ENCODE results near the gene TSPAN7.

DNA sequence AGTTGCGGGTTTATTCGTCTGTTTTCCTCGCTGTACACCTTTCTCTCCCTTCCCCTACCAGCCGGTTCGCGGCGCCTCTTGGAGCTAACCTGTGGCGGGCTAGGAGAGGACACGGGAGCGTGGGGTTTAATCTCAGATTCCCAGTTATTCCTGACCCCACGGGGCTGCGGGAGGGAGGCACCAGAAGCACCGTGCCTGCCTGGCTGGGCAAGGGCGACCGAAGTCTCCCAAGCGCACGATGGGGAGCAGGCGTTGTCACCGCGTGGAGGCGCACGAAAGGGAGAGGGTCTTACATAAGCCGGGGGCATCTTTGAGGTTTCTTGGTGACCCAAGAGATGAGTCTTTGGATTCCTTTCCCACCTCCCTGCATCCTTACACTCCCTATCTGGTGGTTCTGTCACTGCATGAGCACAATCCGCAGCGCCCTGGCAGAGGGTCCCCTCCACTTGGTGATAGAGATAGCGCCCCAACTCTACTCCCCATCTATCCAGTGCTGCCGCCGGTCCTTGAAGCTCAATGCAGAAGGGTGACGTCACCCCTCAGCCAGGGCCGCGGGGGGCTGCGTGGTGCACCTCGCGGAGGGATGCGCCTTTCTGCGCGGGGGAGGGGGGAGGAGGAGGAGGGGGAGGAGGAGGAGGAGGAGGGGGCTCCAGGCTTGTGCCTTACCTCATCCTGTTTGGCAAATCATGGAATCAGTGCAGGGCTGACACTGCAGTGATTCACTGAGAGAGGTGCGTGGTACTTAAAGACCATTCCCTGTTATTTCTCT is 793 bp downstream of the TSPAN7 start:
- TF ChIP-seq, protein P1, sequence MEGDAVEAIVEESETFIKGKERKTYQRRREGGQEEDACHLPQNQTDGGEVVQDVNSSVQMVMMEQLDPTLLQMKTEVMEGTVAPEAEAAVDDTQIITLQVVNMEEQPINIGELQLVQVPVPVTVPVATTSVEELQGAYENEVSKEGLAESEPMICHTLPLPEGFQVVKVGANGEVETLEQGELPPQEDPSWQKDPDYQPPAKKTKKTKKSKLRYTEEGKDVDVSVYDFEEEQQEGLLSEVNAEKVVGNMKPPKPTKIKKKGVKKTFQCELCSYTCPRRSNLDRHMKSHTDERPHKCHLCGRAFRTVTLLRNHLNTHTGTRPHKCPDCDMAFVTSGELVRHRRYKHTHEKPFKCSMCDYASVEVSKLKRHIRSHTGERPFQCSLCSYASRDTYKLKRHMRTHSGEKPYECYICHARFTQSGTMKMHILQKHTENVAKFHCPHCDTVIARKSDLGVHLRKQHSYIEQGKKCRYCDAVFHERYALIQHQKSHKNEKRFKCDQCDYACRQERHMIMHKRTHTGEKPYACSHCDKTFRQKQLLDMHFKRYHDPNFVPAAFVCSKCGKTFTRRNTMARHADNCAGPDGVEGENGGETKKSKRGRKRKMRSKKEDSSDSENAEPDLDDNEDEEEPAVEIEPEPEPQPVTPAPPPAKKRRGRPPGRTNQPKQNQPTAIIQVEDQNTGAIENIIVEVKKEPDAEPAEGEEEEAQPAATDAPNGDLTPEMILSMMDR (IDR thresholded peaks at IDR 0.05): no peak
- no peak for TF ChIP-seq EZH2 (IDR thresholded peaks at IDR 0.05; ENCODE audit: borderline replicate concordance, insufficient read depth, low read depth, low read length, poor library complexity, severe bottlenecking)

All from B cell (primary cell).